ENCODE measurements around the gene KCNJ14.

DNA sequence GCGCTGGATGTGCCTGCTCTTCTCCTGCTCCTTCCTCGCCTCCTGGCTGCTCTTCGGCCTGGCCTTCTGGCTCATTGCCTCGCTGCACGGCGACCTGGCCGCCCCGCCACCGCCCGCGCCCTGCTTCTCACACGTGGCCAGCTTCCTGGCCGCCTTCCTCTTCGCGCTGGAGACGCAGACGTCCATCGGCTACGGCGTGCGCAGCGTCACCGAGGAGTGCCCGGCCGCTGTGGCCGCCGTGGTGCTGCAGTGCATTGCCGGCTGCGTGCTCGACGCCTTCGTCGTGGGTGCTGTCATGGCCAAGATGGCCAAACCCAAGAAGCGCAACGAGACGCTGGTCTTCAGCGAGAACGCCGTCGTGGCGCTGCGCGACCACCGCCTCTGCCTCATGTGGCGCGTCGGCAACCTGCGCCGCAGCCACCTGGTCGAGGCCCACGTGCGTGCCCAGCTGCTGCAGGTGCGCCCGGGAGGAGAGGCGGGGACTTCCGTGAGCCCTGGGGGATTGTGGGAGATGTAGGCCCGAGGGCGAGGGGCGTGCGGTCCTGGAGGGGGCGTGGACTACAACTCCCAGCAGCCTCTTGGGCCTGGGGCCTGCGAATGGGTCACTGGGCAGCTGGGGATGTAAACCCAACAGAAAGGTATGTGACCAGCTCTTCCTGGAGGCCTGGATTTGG, 6.7 kb downstream of the KCNJ14 start:
- TF ChIP-seq, protein P1, sequence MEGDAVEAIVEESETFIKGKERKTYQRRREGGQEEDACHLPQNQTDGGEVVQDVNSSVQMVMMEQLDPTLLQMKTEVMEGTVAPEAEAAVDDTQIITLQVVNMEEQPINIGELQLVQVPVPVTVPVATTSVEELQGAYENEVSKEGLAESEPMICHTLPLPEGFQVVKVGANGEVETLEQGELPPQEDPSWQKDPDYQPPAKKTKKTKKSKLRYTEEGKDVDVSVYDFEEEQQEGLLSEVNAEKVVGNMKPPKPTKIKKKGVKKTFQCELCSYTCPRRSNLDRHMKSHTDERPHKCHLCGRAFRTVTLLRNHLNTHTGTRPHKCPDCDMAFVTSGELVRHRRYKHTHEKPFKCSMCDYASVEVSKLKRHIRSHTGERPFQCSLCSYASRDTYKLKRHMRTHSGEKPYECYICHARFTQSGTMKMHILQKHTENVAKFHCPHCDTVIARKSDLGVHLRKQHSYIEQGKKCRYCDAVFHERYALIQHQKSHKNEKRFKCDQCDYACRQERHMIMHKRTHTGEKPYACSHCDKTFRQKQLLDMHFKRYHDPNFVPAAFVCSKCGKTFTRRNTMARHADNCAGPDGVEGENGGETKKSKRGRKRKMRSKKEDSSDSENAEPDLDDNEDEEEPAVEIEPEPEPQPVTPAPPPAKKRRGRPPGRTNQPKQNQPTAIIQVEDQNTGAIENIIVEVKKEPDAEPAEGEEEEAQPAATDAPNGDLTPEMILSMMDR (IDR thresholded peaks at IDR 0.05), result no peak
- no peak for TF ChIP-seq EP300 (IDR thresholded peaks at IDR 0.05)

Data from tibial nerve (tissue), 4 donors.